GM18870 (cell line): ENCODE data around the gene PMAIP1.

Source experiments
- ATAC-seq: cut with Tn5 transposase; IDR thresholded peaks from one replicate; pipeline ENCODE4 v1.9.1; 2021; ENCODE audit warnings: moderate library complexity; ENCODE audit not compliant: unreplicated experiment

The PMAIP1 gene

GRCh38 chr18:59951591-59951990 is 51.8 kb downstream of the PMAIP1 start:
- no peak for ATAC-seq

GRCh38 chr18:59952283-59953007 is 52.6 kb downstream of the PMAIP1 start:
- ATAC-seq, result no peak
